ENCODE results near the gene LAMB4. TPM values are rescaled to one million over a fixed set of nuclear protein-coding genes. Genes with fewer than 3 reads are reported as not detected.

The LAMB4 gene
- total and polyA plus RNA-seq, 10 donors = 0.03 to 0.94 (median 0.22) TPM; not detected in 2

DNA sequence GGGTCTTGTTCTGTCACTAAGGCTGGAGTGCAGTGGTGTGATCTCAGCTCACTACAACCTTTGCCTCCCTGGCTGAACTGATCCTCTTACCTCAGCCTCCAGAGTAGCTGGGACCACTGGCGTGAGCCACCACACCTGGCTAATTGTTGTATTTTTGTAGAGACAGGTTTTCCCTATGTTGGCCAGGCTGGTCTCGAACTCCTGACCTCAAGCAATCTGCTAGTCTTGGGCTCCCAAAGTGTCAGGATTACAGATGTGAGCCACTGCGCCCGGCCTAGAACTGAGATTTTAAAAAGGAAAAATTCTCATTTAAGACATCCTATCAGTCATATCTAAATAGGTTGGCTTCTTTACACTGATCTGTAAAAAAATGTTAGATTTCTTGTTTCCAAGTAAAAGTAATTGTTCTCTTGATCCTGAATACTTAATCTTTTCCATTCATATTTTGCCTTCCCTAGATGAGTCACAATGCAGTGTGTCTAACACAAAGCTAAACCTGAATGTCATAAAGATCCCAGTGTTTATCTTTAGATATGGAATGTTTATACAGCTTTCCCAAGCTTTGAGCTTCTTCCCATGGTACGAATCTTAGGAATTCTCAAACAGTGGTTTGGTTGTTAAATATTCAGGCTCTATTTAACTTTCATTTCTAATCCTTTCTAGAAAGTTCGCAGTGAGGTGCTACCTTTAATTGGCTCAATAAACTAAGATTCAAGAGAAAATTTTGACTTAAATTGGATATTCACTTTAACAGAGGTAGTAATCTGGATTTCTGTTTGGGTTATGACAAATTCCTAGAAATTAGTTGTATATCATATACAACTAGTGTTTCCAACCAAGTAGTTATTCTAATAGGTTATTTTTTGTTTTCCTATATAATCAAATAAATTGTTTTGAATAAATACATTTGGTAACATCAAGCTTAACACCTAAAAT, 115.1 kb downstream of the LAMB4 start:
- Histone ChIP-seq H3K9me3 (no peaks in the 10 kb centered on the region), H3K27me3 (replicated peaks in 1 of 7) (peaks cover 0 to 18% (median 0%) of the 10 kb centered on the region in 7 donors), H3K27ac (no peak overlapping the region), H3K36me3 (no peaks in the 10 kb centered on the region), H3K4me1 (no peaks in the 10 kb centered on the region), H3K4me3 (no peak overlapping the region)
- intact Hi-C loops (cut with DNase I; ENCODE audit: low total_unique reads) = no loop called here
- no peak for DNase-seq
- TF ChIP-seq POLR2A (IDR thresholded peaks at IDR 0.05) = no peak
- no peak for TF ChIP-seq POLR2AphosphoS5 (IDR thresholded peaks at IDR 0.05)
- TF ChIP-seq, protein P1, sequence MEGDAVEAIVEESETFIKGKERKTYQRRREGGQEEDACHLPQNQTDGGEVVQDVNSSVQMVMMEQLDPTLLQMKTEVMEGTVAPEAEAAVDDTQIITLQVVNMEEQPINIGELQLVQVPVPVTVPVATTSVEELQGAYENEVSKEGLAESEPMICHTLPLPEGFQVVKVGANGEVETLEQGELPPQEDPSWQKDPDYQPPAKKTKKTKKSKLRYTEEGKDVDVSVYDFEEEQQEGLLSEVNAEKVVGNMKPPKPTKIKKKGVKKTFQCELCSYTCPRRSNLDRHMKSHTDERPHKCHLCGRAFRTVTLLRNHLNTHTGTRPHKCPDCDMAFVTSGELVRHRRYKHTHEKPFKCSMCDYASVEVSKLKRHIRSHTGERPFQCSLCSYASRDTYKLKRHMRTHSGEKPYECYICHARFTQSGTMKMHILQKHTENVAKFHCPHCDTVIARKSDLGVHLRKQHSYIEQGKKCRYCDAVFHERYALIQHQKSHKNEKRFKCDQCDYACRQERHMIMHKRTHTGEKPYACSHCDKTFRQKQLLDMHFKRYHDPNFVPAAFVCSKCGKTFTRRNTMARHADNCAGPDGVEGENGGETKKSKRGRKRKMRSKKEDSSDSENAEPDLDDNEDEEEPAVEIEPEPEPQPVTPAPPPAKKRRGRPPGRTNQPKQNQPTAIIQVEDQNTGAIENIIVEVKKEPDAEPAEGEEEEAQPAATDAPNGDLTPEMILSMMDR (IDR thresholded peaks at IDR 0.05 in 8 of 11, conservative IDR thresholded peaks at IDR 0.05 in 3 of 11) = no peak
- WGBS, 5 donors = 84 to 96% (median 89%) methylated on average over 6 of the region's 6 CpGs

DNA sequence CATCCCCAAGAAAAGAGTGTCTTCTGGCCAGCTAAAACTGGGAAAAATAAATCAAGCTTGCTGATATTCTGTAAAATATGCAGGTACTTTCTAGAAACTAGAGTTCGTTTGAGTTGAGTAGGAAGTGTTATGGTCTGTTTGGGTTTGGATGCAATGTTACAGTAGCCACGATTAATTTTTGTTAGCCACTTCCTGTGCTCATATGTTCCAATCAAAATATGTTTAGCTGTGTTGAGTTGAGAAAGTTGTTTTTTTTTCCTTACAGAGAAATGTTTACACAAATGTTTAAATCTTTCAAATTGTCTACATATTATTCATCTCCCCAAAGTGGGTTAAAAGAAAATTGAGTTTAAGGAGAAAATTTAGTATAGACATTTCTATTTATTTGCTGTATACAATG, 115.9 kb downstream of the LAMB4 start:
- Histone ChIP-seq H3K27me3 (replicated peaks in 1 of 7) (peaks cover 0 to 18% (median 0%) of the 10 kb centered on the region in 7 donors), H3K9me3 (no peaks in the 10 kb centered on the region), H3K4me1 (no peaks in the 10 kb centered on the region), H3K4me3 (no peak overlapping the region), H3K36me3 (no peaks in the 10 kb centered on the region), H3K27ac (no peak overlapping the region)
- WGBS, 5 donors = 19 to 46% (median 38%) methylated on average over 2 of the region's 2 CpGs
- TF ChIP-seq POLR2A (IDR thresholded peaks at IDR 0.05) (no peak), POLR2AphosphoS5 (IDR thresholded peaks at IDR 0.05) (no peak)
- TF ChIP-seq, protein P1 (IDR thresholded peaks at IDR 0.05 in 8 of 11, conservative IDR thresholded peaks at IDR 0.05 in 3 of 11) = no peak
- DNase-seq = no peak
- intact Hi-C loops (cut with DNase I; ENCODE audit: low total_unique reads) = no loop called here

DNA sequence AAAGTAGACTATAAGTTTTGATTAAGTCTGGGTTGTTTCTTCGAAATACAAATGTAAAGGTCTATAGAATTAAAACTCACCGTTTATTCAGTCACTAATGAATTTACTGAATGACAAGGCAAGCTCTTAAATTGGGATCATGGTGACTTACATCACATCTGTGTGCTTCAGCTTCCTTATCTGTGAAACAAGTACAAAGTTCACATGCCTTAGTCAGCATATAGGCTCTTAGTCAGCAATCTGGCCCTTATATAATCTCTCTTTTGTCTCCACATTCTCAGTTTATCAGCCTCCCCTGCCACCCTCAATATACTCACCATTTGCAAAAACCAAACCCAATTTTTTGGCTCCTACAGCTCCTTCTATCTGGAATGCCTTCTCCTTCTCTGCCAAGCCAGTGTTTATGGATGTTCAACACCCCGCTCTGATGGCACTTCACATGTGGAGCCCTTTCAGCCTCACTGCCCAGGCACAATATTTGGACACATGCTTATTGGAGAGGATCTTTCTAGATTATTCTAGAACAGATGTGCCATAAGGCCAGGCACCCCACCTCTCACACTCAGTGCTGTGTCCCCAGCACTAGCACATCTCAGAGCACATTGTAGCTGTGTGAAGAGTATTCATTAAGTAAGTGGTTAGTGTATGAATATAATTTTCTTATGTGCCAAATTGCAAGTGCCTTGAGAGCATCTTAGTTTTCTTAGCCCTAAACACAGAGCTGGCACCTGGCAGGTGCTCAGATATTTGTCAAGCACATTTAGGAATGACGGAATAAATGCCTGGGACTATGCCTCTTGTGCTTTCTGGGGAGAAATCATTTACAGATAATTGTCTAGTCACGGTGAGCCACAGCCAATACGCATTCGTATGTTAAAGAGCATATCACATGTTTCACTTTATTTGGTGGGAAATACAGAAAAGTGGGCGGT, 117.4 kb downstream of the LAMB4 start:
- Histone ChIP-seq H3K4me1 (no peaks in the 10 kb centered on the region), H3K4me3 (no peak overlapping the region), H3K9me3 (no peaks in the 10 kb centered on the region), H3K36me3 (no peaks in the 10 kb centered on the region), H3K27ac (no peak overlapping the region), H3K27me3 (replicated peaks in 1 of 7) (peaks cover 0 to 13% (median 0%) of the 10 kb centered on the region in 7 donors)
- WGBS, 5 donors = 81 to 95% (median 90%) methylated on average over 8 of the region's 8 CpGs
- intact Hi-C loops (cut with DNase I; ENCODE audit: low total_unique reads) = no loop called here
- DNase-seq = no peak
- TF ChIP-seq POLR2A (IDR thresholded peaks at IDR 0.05) = no peak
- TF ChIP-seq, protein P1 (IDR thresholded peaks at IDR 0.05 in 8 of 11, conservative IDR thresholded peaks at IDR 0.05 in 3 of 11) = no peak
- TF ChIP-seq POLR2AphosphoS5 (IDR thresholded peaks at IDR 0.05) = no peak
